ENCODE data around the gene PPM1M. TPM values are rescaled to one million over a fixed set of nuclear protein-coding genes. Genes with fewer than 3 reads are reported as not detected.

The PPM1M gene
- total RNA-seq, 1 experiment from 2014 or later, result 8.5 TPM

- H3K4me2 ChIP-seq (ENCODE audit: low read length), result no peak overlapping the region
- ChIA-PET POLR2A (ENCODE audit: unreplicated experiment) (no interaction called here), CTCF (no interaction called here)
- ATAC-seq (no peak), DNase-seq (no peak)
- intact Hi-C loops (cut with micrococcal nuclease), result no loop called here
- no peaks in the 10 kb centered on the region for H3K36me3 ChIP-seq (ENCODE audit: low read depth, low read length)
- no TSS peak for BruUV-seq (replicated peaks)
- H3K27me3 ChIP-seq (ENCODE audit: low read length), result no peaks in the 10 kb centered on the region
- no peaks in the 10 kb centered on the region for H3K79me2 ChIP-seq (ENCODE audit: low read length)
- H3F3A ChIP-seq (ENCODE audit: low read length, unreplicated experiment), result no peaks in the 10 kb centered on the region
- no peak overlapping the region for H3K4me3 ChIP-seq (ENCODE audit: low read length)
- no peaks in the 10 kb centered on the region for H3K9me3 ChIP-seq (ENCODE audit: low read length)
- H2AFZ ChIP-seq (ENCODE audit: low read length), result no peak overlapping the region
- TF ChIP-seq EZH2 (IDR thresholded peaks at IDR 0.05; ENCODE audit: low read length, unreplicated experiment) (no peak), CTCF (conservative IDR thresholded peaks at IDR 0.05; ENCODE audit: low read depth, low read length) (no peak), EZH2phosphoT487 (IDR thresholded peaks at IDR 0.05; ENCODE audit: borderline replicate concordance, low read length) (no peak)
- H3K9me2 ChIP-seq (replicated peaks; ENCODE audit: low read length), result no peaks in the 10 kb centered on the region
- H3K4me1 ChIP-seq (ENCODE audit: insufficient read depth, low read length), result peaks cover 12% of the 10 kb centered on the region; the same call in 1 of the 2 replicates
- H4K20me1 ChIP-seq (ENCODE audit: low read length), result no peaks in the 10 kb centered on the region
- no peak overlapping the region for H3K9ac ChIP-seq (ENCODE audit: low read length)
- H3K27ac ChIP-seq (ENCODE audit: low read length), result no peak overlapping the region
These were observed 50.2 kb downstream of the PPM1M start for GRCh38 chr3:52295671-52296208.

- ChIA-PET POLR2A (ENCODE audit: unreplicated experiment) (no interaction called here), CTCF (interaction anchor here (0.5 kb wide), 1 partner anchor 262 kb away, joined by 4 read pairs; no protein-coding TSS in a partner anchor)
- H3K27ac ChIP-seq (ENCODE audit: low read length), result no peak overlapping the region
- BruUV-seq (replicated peaks), result no TSS peak
- no peaks in the 10 kb centered on the region for H3K9me3 ChIP-seq (ENCODE audit: low read length)
- no peak overlapping the region for H3K9ac ChIP-seq (ENCODE audit: low read length)
- no peak overlapping the region for H3K4me2 ChIP-seq (ENCODE audit: low read length)
- intact Hi-C loops (cut with micrococcal nuclease), result no loop called here
- no peaks in the 10 kb centered on the region for H4K20me1 ChIP-seq (ENCODE audit: low read length)
- peaks cover 10% of the 10 kb centered on the region; the same call in 1 of the 2 replicates for H3K4me1 ChIP-seq (ENCODE audit: insufficient read depth, low read length)
- DNase-seq, result no peak
- no peaks in the 10 kb centered on the region for H3F3A ChIP-seq (ENCODE audit: low read length, unreplicated experiment)
- H3K9me2 ChIP-seq (replicated peaks; ENCODE audit: low read length), result no peaks in the 10 kb centered on the region
- TF ChIP-seq EZH2 (IDR thresholded peaks at IDR 0.05; ENCODE audit: low read length, unreplicated experiment) (no peak), CTCF (conservative IDR thresholded peaks at IDR 0.05; ENCODE audit: low read depth, low read length) (no peak), EZH2phosphoT487 (IDR thresholded peaks at IDR 0.05; ENCODE audit: borderline replicate concordance, low read length) (no peak)
- H3K27me3 ChIP-seq (ENCODE audit: low read length), result no peaks in the 10 kb centered on the region
- no peak overlapping the region for H3K4me3 ChIP-seq (ENCODE audit: low read length)
- H3K79me2 ChIP-seq (ENCODE audit: low read length), result no peaks in the 10 kb centered on the region
- no peaks in the 10 kb centered on the region for H3K36me3 ChIP-seq (ENCODE audit: low read depth, low read length)
- H2AFZ ChIP-seq (ENCODE audit: low read length), result no peak overlapping the region
- ATAC-seq, result no peak
These were observed 51.9 kb downstream of the PPM1M start for GRCh38 chr3:52297242-52298148.
